Activated naive CD4-positive, alpha-beta T cell treated with anti-CD3 and anti-CD28 coated beads, Interleukin-2, amount 50 U/mL, for 72 hours (primary cell): ENCODE results near the gene GIPC2. TPM values are rescaled to one million over a fixed set of nuclear protein-coding genes. Genes with fewer than 3 reads are reported as not detected.

Source experiments
- ATAC-seq, 2 donors: fragments of 150-1000 bp; cut with Tn5 transposase; 2 replicates each; pipeline ENCODE4 v1.10.0; 2021; ENCODE audit warnings: mild to moderate bottlenecking in 2 of 2, moderate library complexity in 2 of 2
- DNase-seq, 2 donors: peaks; one replicate each; pipeline ENCODE4 v3.0.0; 2021 to 2022; ENCODE audit warnings: low spot score in 2 of 2
- H3K27ac Mint-ChIP-seq, 2 donors: one replicate each; pipeline ENCODE4 v1.8.0; 2022; ENCODE audit warnings: mild to moderate bottlenecking in 2 of 2, mixed read lengths in 2 of 2
- H3K36me3 Mint-ChIP-seq, 2 donors: one replicate each; pipeline ENCODE4 v1.8.0; 2022; ENCODE audit warnings: mixed read lengths in 2 of 2
- H3K9me3 Mint-ChIP-seq, 2 donors: one replicate each; pipeline ENCODE4 v1.8.0; 2022; ENCODE audit warnings: mixed read lengths in 2 of 2
- total RNA-seq, 2 donors: library from RNA; stranded (reverse); gene quantifications; one replicate each; pipeline ENCODE4 v1.2.3, GENCODE V29; 2022

Gene GIPC2
- total RNA-seq, 2 donors from 2014 or later: 0.16 to 0.39 TPM

GRCh38 chr1:78142736-78143135 lies 97.0 kb downstream of the GIPC2 start:
- DNase-seq (no peak), ATAC-seq (peak in 1 of 2 donors; percentile 13)
- no peaks in the 10 kb centered on the region for H3K9me3 Mint-ChIP-seq
- peak overlapping the region in 1 of 2 donors; percentile 22 for H3K27ac Mint-ChIP-seq
- no peaks in the 10 kb centered on the region for H3K36me3 Mint-ChIP-seq

- ATAC-seq (peak; percentile 41 to 81), DNase-seq (no peak)
- Mint-ChIP-seq H3K36me3 (no peaks in the 10 kb centered on the region), H3K9me3 (no peaks in the 10 kb centered on the region), H3K27ac (peak overlapping the region in 1 of 2 donors; percentile 22)
Measured at GRCh38 chr1:78143152-78143551, 97.4 kb downstream of the GIPC2 start.

GRCh38 chr1:78143673-78144072 lies 97.9 kb downstream of the GIPC2 start:
- ATAC-seq (no peak), DNase-seq (no peak)
- no peaks in the 10 kb centered on the region for H3K36me3 Mint-ChIP-seq
- peak overlapping the region in 1 of 2 donors; percentile 22 for H3K27ac Mint-ChIP-seq
- H3K9me3 Mint-ChIP-seq: peaks cover 0 to 2% of the 10 kb centered on the region in 2 donors

GRCh38 chr1:78145105-78145580 lies 99.4 kb downstream of the GIPC2 start:
- peak; percentile 58 to 74 for ATAC-seq

GRCh38 chr1:78146205-78146771 lies 100.5 kb downstream of the GIPC2 start:
- peaks cover 0 to 6% of the 10 kb centered on the region in 2 donors for H3K9me3 Mint-ChIP-seq

More at GRCh38 chr1:78145105-78145580, 99.4 kb downstream of the GIPC2 start:
- H3K36me3 Mint-ChIP-seq: no peaks in the 10 kb centered on the region
- DNase-seq: peak in 1 of 2 donors; percentile 20
- H3K27ac Mint-ChIP-seq: no peak overlapping the region
- peaks cover 0 to 6% of the 10 kb centered on the region in 2 donors for H3K9me3 Mint-ChIP-seq

GRCh38 chr1:78147031-78147430 lies 101.3 kb downstream of the GIPC2 start:
- H3K9me3 Mint-ChIP-seq: peaks cover 0 to 6% of the 10 kb centered on the region in 2 donors
- DNase-seq: no peak
- no peak for ATAC-seq
- H3K36me3 Mint-ChIP-seq: no peaks in the 10 kb centered on the region
- H3K27ac Mint-ChIP-seq: no peak overlapping the region

More at GRCh38 chr1:78146205-78146771, 100.5 kb downstream of the GIPC2 start:
- ATAC-seq (no peak), DNase-seq (no peak)
- H3K27ac Mint-ChIP-seq: no peak overlapping the region
- H3K36me3 Mint-ChIP-seq: no peaks in the 10 kb centered on the region

GRCh38 chr1:78153092-78153736 lies 107.4 kb downstream of the GIPC2 start:
- Mint-ChIP-seq H3K36me3 (no peaks in the 10 kb centered on the region), H3K9me3 (peaks cover 0 to 6% of the 10 kb centered on the region in 2 donors), H3K27ac (no peak overlapping the region)
- DNase-seq (no peak), ATAC-seq (no peak)

GRCh38 chr1:78155121-78155520 lies 109.4 kb downstream of the GIPC2 start:
- no peaks in the 10 kb centered on the region for H3K9me3 Mint-ChIP-seq
- ATAC-seq (no peak), DNase-seq (no peak)
- H3K36me3 Mint-ChIP-seq: no peaks in the 10 kb centered on the region
- no peak overlapping the region for H3K27ac Mint-ChIP-seq

- no peak overlapping the region for H3K27ac Mint-ChIP-seq
- ATAC-seq (no peak), DNase-seq (no peak)
- no peaks in the 10 kb centered on the region for H3K9me3 Mint-ChIP-seq
- no peaks in the 10 kb centered on the region for H3K36me3 Mint-ChIP-seq
Measured at GRCh38 chr1:78156805-78157521, 111.2 kb downstream of the GIPC2 start.

- DNase-seq: no peak
- Mint-ChIP-seq H3K36me3 (no peaks in the 10 kb centered on the region), H3K27ac (no peak overlapping the region), H3K9me3 (no peaks in the 10 kb centered on the region)
- ATAC-seq: no peak
Measured at GRCh38 chr1:78165816-78166215, 120.0 kb downstream of the GIPC2 start.

GRCh38 chr1:78168306-78168705 lies 122.5 kb downstream of the GIPC2 start:
- Mint-ChIP-seq H3K36me3 (no peaks in the 10 kb centered on the region), H3K27ac (no peak overlapping the region), H3K9me3 (no peaks in the 10 kb centered on the region)
- no peak for DNase-seq
- no peak for ATAC-seq

GRCh38 chr1:78170859-78171258 lies 125.1 kb downstream of the GIPC2 start:
- Mint-ChIP-seq H3K9me3 (no peaks in the 10 kb centered on the region), H3K27ac (no peak overlapping the region), H3K36me3 (no peaks in the 10 kb centered on the region)
- DNase-seq: no peak
- no peak for ATAC-seq

- ATAC-seq (no peak), DNase-seq (no peak)
- Mint-ChIP-seq H3K9me3 (no peaks in the 10 kb centered on the region), H3K27ac (no peak overlapping the region), H3K36me3 (no peaks in the 10 kb centered on the region)
Measured at GRCh38 chr1:78171736-78172590, 126.2 kb downstream of the GIPC2 start.

GRCh38 chr1:78176448-78176847 lies 130.7 kb downstream of the GIPC2 start:
- Mint-ChIP-seq H3K27ac (no peak overlapping the region), H3K36me3 (no peaks in the 10 kb centered on the region), H3K9me3 (no peaks in the 10 kb centered on the region)
- ATAC-seq (no peak), DNase-seq (no peak)

- no peaks in the 10 kb centered on the region for H3K36me3 Mint-ChIP-seq
- no peak for ATAC-seq
Measured at GRCh38 chr1:78177708-78178270, 132.0 kb downstream of the GIPC2 start.

GRCh38 chr1:78178816-78179215 lies 133.1 kb downstream of the GIPC2 start:
- no peak for ATAC-seq
- Mint-ChIP-seq H3K9me3 (no peaks in the 10 kb centered on the region), H3K36me3 (no peaks in the 10 kb centered on the region), H3K27ac (no peak overlapping the region)
- DNase-seq: no peak

More at GRCh38 chr1:78177708-78178270, 132.0 kb downstream of the GIPC2 start:
- DNase-seq: no peak
- Mint-ChIP-seq H3K9me3 (no peaks in the 10 kb centered on the region), H3K27ac (no peak overlapping the region)
